OCI-LY7 (cell line): Measurements from ENCODE around the gene NKX6-2. TPM values are rescaled to one million over a fixed set of nuclear protein-coding genes. Genes with fewer than 3 reads are reported as not detected.

ENCODE experiments used
- BruUV-seq: library from RNA; stranded (reverse); fragments of 400-500 nt; replicated peaks from 2 replicates; lab custom pipeline; 2021; lab: Mats Ljungman, UMichigan
- CTCF ChIA-PET: fragments of 300-600 bp; sonication (Branson Sonifier 250); formaldehyde crosslinking; loops from one replicate; lab custom pipeline; 2022; ENCODE audit warnings: antibody characterized with exemption; ENCODE audit not compliant: unreplicated experiment; lab: Charles Lee
- POLR2A ChIA-PET: fragments of 300-600 bp; sonication (Branson Sonifier 250); formaldehyde crosslinking; loops from one replicate; lab custom pipeline; 2022; ENCODE audit warnings: antibody characterized with exemption; lab: Charles Lee
- DNase-seq: peaks from one replicate; pipeline ENCODE4 v3.0.0-alpha.2; 2015; ENCODE audit warnings: low spot score
- H2AFZ ChIP-seq: fragments of 200-600 bp; sonication (generic), shearing (Covaris generic); 2 replicates; pipeline ENCODE4 v1.6.1; 2014; ENCODE audit warnings: mild to moderate bottlenecking, antibody characterized with exemption, low read length, moderate library complexity
- H3K27ac ChIP-seq: fragments of 200-600 bp; sonication (generic); 2 replicates; pipeline ENCODE4 v1.5.1; 2014; ENCODE audit warnings: mixed run types, low read depth, mild to moderate bottlenecking, moderate library complexity, low read length, inconsistent platforms; ENCODE audit not compliant: poor library complexity, severe bottlenecking
- H3K36me3 ChIP-seq: fragments of 200-600 bp; sonication (generic); 2 replicates; pipeline ENCODE4 v1.6.1; 2014; ENCODE audit warnings: mild to moderate bottlenecking, antibody characterized with exemption, low read length, moderate library complexity, mixed read lengths; ENCODE audit not compliant: insufficient read depth
- H3K4me1 ChIP-seq: fragments of 200-600 bp; sonication (generic); 2 replicates; pipeline ENCODE4 v1.5.1; 2014; ENCODE audit warnings: mild to moderate bottlenecking, low read length; ENCODE audit not compliant: insufficient read depth, poor library complexity, severe bottlenecking
- H3K4me2 ChIP-seq: fragments of 200-600 bp; sonication (generic); 2 replicates; pipeline ENCODE4 v1.6.1; 2014; ENCODE audit warnings: mild to moderate bottlenecking, low read length
- H3K4me3 ChIP-seq: fragments of 200-600 bp; sonication (generic); 2 replicates; pipeline ENCODE4 v1.5.1; 2014; ENCODE audit warnings: mild to moderate bottlenecking, low read depth, low read length; ENCODE audit not compliant: poor library complexity, severe bottlenecking
- H3K79me2 ChIP-seq: fragments of 200-600 bp; sonication (generic); 2 replicates; pipeline ENCODE4 v1.6.1; 2016; ENCODE audit warnings: low read depth, mild to moderate bottlenecking, low read length, moderate library complexity, mixed read lengths; ENCODE audit not compliant: insufficient read depth
- H3K9me2 ChIP-seq: fragments of 200-600 bp; sonication (generic); 2 replicates; pipeline ENCODE4 v1.6.1; 2016; ENCODE audit warnings: mild to moderate bottlenecking, low read length, mixed read lengths; ENCODE audit not compliant: insufficient read depth
- H3K9me3 ChIP-seq: fragments of 200-600 bp; sonication (generic); 2 replicates; pipeline ENCODE4 v1.6.1; 2014; ENCODE audit warnings: mild to moderate bottlenecking, mixed run types, low read length, mixed read lengths
- H4K20me1 ChIP-seq: fragments of 200-600 bp; sonication (generic); 2 replicates; pipeline ENCODE4 v1.6.1; 2014; ENCODE audit warnings: mild to moderate bottlenecking, antibody characterized with exemption, low read length, moderate library complexity, mixed read lengths; ENCODE audit not compliant: insufficient read depth
- CTCF ChIP-seq: fragments of 200-600 bp; sonication (generic); conservative IDR thresholded peaks from 2 replicates; pipeline ENCODE4 v1.5.1; 2014; ENCODE audit warnings: mild to moderate bottlenecking, antibody characterized with exemption, low read length, moderate library complexity, mixed read lengths
- EZH2phosphoT487 ChIP-seq: fragments of 200-600 bp; sonication (generic); IDR thresholded peaks from 2 replicates; pipeline ENCODE4 v1.6.1; 2018; ENCODE audit warnings: low read depth, borderline replicate concordance, mild to moderate bottlenecking, mixed run types, antibody characterized with exemption, low read length, moderate library complexity, mixed read lengths
- intact Hi-C: fragments of 100-400 bp; cut with micrococcal nuclease; formaldehyde crosslinking; loops from one replicate; pipeline ENCODE4 v1.10.0; 2022; ENCODE audit not compliant: unreplicated experiment
- total RNA-seq, 2 experiments: library from RNA; depleted of rRNA in 1 of 2; stranded (reverse); fragments of >200 nt in 1 of 2; shearing (Covaris generic) in 1 of 2; gene quantifications; 2 replicates each; pipeline ENCODE4 v1.2.3, GENCODE V29; 2014 to 2022

Gene NKX6-2
- total RNA-seq, 2 experiments from 2014 or later = not detected

DNA sequence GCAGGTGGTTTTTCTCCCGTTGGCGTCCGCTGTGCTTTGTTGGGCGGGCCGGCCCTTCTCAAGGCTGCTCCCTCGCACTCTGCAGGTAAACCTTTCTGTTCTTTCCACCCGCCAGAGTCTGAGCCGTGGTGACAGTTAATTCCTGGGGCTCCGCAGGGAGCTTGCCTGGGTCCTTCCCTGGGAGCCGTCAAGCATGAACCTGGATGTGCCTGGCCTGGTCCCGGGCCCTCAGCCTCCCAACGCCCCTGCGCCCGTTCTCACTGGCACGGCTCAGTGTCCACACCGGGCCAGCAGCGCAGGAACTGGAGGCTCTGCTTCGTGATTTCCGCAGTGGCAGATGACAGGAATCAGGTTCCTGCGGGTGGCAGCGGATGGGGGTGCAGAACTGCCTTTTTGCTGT lies 10.9 kb upstream of the NKX6-2 start:
- ChIA-PET POLR2A (no interaction called here), CTCF (no interaction called here)
- no peaks in the 10 kb centered on the region for H3K9me3 ChIP-seq
- no peak overlapping the region for H3K4me3 ChIP-seq
- TF ChIP-seq EZH2phosphoT487 (no peak), CTCF (no peak)
- H3K4me1 ChIP-seq = no peaks in the 10 kb centered on the region
- no peaks in the 10 kb centered on the region for H3K9me2 ChIP-seq
- intact Hi-C loops = no loop called here
- no peak for DNase-seq
- no peak overlapping the region for H2AFZ ChIP-seq
- H3K36me3 ChIP-seq = no peaks in the 10 kb centered on the region
- H3K79me2 ChIP-seq = no peaks in the 10 kb centered on the region
- H4K20me1 ChIP-seq = no peaks in the 10 kb centered on the region
- H3K27ac ChIP-seq = no peak overlapping the region
- BruUV-seq = no TSS peak
- no peak overlapping the region for H3K4me2 ChIP-seq

GRCh38 chr10:132793871-132794849 lies 8.2 kb upstream of the NKX6-2 start:
- intact Hi-C loops = no loop called here
- H4K20me1 ChIP-seq = no peaks in the 10 kb centered on the region
- no peak overlapping the region for H3K27ac ChIP-seq
- no peaks in the 10 kb centered on the region for H3K9me3 ChIP-seq
- BruUV-seq = no TSS peak
- no peak overlapping the region for H3K4me2 ChIP-seq
- CTCF ChIA-PET = no interaction called here
- no peak for DNase-seq
- H3K4me1 ChIP-seq = no peaks in the 10 kb centered on the region
- H3K36me3 ChIP-seq = no peaks in the 10 kb centered on the region
- no peaks in the 10 kb centered on the region for H3K79me2 ChIP-seq
- H2AFZ ChIP-seq = no peak overlapping the region
- TF ChIP-seq EZH2phosphoT487 = no peak
- peak; percentile 21; the same call in 1 of the 2 replicates for TF ChIP-seq CTCF
- no peaks in the 10 kb centered on the region for H3K9me2 ChIP-seq
- POLR2A ChIA-PET = no interaction called here
- no peak overlapping the region for H3K4me3 ChIP-seq

- H2AFZ ChIP-seq = no peak overlapping the region
- ChIA-PET CTCF (no interaction called here), POLR2A (no interaction called here)
- no peaks in the 10 kb centered on the region for H3K9me3 ChIP-seq
- H3K9me2 ChIP-seq = no peaks in the 10 kb centered on the region
- TF ChIP-seq EZH2phosphoT487 = no peak
- TF ChIP-seq CTCF = no peak
- H3K4me2 ChIP-seq = no peak overlapping the region
- no peak overlapping the region for H3K4me3 ChIP-seq
- no peaks in the 10 kb centered on the region for H3K4me1 ChIP-seq
- H3K79me2 ChIP-seq = no peaks in the 10 kb centered on the region
- H3K36me3 ChIP-seq = no peaks in the 10 kb centered on the region
- BruUV-seq = no TSS peak
- H4K20me1 ChIP-seq = no peaks in the 10 kb centered on the region
- H3K27ac ChIP-seq = no peak overlapping the region
- no peak for DNase-seq
- intact Hi-C loops = no loop called here
These were observed 7.3 kb upstream of the NKX6-2 start for GRCh38 chr10:132793213-132793612.
